ENCODE results near the gene TNFRSF12A.

DNA sequence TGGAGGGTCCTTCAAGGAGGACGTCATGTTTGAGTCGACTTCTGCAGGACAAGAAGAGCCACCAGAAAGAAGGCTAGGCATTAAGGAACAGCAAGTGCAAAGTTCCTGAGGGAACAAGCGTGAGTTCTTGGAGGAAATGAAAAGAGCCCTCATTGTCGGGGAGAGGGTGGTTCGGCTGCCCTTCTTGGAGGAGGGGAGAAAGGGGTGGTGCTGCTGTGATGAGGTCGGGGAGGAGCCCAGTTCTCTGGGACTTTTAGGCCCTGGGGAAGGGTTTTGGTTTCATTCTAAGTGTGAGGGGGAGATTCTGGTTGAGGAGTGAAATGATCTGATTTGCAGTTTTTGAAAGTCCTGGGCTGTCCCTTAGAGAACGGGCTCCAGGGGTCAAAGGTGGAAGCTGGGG lies 12.5 kb downstream of the TNFRSF12A start:
- TF ChIP-seq, protein P1, sequence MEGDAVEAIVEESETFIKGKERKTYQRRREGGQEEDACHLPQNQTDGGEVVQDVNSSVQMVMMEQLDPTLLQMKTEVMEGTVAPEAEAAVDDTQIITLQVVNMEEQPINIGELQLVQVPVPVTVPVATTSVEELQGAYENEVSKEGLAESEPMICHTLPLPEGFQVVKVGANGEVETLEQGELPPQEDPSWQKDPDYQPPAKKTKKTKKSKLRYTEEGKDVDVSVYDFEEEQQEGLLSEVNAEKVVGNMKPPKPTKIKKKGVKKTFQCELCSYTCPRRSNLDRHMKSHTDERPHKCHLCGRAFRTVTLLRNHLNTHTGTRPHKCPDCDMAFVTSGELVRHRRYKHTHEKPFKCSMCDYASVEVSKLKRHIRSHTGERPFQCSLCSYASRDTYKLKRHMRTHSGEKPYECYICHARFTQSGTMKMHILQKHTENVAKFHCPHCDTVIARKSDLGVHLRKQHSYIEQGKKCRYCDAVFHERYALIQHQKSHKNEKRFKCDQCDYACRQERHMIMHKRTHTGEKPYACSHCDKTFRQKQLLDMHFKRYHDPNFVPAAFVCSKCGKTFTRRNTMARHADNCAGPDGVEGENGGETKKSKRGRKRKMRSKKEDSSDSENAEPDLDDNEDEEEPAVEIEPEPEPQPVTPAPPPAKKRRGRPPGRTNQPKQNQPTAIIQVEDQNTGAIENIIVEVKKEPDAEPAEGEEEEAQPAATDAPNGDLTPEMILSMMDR (IDR thresholded peaks at IDR 0.05), result no peak
- no peak for TF ChIP-seq EP300 (IDR thresholded peaks at IDR 0.05)
- no peak for TF ChIP-seq POLR2A (IDR thresholded peaks at IDR 0.05; ENCODE audit: low read depth)

Measured in esophagus muscularis mucosa (tissue), 4 donors.